GM10847 (cell line): Measurements from ENCODE around the gene BICC1.

Source experiments
- POLR2A ChIP-seq: IDR thresholded peaks from 2 replicates; pipeline ENCODE4 v1.6.1; 2011; ENCODE audit not compliant: insufficient read length; ENCODE audit errors: extremely low read depth

BICC1 gene

DNA sequence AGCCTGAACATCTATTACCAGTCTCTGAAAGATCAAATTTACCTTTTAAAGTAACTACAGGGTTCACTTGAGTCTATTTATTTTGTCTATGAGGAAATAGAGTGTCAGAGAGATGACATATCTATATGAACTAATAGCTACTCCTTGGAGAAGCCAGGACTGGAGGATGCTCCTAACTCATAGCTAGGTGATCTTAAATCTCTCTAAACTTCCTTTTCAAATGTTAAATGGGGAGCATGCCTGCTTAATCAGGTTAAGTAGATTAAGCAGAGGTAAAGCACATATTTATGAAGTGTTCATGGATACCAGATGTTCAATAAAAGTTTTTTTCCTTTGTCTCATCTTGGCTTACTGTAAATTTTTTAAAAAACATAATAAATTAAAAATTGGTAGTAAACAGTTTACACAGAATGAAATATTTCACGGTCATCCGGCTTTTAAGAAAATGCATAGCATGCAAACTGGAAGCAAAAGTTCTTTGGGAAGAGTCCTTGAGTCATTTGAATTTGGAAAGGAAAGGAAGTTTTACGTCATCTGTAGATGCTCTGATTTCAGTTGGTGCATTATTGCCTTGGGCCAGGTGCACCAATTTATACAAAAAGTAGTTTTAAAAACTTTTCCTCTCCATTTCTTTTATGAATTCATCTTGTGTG lies 155.1 kb downstream of the BICC1 start:
- no peak for TF ChIP-seq POLR2A

DNA sequence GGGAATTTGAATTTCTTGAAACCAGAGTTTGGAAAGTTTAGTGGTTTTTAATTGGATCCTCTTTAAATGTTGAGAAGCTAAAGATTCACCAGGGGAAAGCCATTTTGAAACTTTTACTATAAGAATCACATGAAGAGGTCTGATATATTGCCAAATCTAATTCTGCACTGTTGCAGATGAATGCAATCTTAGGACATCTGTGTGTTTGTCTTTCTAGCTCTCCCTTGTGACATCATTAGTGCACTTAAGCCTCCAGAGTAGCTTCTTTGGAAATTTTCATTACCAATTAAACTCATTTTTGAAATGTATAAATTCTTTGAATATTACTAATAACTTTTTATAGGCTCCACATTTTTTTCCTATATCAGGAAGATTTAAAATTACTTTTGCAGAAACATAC lies 160.2 kb downstream of the BICC1 start:
- TF ChIP-seq POLR2A: no peak

DNA sequence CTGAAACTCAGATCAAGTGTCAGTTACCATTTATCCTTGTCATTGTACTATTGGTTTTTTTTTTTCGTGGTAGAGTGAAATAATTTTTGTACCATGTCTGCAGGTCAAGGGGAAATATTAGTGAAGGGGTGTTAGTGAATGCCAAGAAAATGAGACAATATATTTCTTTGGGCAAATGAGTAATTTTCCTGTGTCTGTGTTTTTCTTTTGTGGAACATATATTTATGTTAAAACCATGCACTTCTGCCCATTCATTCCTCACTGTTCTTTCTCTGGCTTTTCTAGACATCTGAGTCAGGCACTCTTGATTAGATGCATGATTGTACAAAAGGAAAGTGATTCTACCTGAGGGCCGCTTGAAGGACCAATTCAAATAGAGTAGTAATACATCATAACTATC lies 161.6 kb downstream of the BICC1 start:
- TF ChIP-seq POLR2A: no peak

DNA sequence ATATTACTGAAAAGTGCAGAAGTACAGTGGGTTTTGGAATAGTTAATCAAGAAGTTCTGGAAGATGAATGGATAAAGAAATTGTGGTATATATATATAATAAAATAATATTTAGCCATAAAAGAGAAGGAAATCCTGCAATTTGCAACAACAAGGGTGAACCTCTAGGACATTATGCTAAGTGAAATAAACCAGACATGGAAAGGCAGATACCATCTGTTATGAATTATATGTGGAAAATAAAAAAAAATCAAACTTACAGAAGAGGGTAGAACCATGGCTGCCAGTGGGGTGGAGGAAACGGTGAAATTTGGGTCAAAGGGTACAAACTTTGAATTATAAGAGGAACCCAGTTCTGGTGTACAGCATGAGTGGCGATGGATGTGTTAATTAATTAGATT lies 162.6 kb downstream of the BICC1 start:
- TF ChIP-seq POLR2A: no peak

DNA sequence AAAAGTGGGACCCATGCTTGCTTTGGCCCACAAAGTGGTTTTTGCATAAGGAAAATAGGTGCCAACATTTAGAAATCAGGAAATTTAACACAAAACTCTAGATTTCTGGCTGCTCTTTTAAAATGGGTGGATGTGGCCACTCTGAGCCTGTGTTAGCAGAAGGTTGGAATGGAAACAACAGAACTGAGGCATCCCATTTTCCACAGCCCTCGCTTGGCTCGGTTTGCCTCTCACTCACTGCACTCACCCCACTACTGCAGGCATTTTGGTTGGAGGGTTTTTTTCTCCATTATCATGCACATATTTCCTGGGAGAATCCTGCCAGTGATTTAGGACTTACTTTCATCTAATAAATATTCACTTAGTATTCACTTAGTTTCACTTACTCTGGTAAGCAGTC lies 178.9 kb downstream of the BICC1 start:
- no peak for TF ChIP-seq POLR2A

DNA sequence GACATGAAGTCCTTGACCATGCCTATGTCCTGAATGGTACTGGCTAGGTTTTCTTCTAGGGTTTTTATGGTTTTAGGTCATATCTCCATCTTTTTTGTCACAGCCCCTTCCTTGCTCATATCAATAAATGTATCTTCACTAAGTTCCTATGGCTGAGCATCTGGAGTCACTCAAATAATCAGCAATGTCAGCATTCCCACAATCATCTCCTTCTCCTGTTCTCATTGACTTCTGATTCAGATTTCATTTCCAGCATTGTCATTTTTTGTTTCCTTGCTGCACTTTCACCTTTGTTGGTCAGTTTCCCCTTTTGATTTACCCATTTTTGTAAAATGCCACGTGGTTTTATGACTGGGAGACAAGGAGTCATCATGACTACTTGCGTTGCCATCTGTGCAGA lies 181.2 kb downstream of the BICC1 start:
- TF ChIP-seq POLR2A: no peak

DNA sequence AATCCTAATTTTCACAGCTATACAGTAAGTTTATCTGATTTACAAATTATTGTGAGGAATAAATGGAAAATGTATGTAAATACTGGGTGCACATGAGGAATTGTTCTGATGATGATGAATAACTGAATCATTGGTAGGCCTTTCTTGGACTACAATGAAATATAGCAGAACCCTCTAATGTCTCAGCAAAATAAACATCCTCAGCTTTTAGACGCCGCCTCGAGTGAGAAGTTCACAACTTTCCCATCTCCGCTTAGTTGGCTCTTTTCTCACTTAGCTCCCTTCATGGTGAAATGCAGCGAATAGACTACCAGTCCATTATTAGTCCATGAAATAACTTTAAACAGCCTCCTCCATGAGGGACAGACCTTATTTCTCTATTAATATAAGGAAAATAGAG lies 182.3 kb downstream of the BICC1 start:
- no peak for TF ChIP-seq POLR2A

DNA sequence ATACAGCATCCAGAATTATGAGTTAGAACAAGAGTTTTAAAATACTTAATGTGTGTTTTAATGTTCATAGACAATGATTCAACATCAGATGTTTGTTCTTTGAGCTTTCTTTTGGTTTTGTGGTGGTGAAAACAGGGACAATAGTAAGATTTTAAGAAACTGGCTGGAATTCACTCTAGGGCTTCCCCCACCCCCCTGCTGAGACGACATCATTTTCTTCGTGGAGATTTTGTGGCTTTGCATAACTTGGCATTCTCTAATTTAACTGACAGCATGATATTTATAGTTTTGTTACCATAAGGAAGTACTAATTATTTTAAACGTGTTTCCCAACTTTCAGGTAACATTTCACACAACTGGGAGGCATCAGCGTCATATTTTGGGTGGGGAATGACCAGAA lies 184.1 kb downstream of the BICC1 start:
- TF ChIP-seq POLR2A: no peak

DNA sequence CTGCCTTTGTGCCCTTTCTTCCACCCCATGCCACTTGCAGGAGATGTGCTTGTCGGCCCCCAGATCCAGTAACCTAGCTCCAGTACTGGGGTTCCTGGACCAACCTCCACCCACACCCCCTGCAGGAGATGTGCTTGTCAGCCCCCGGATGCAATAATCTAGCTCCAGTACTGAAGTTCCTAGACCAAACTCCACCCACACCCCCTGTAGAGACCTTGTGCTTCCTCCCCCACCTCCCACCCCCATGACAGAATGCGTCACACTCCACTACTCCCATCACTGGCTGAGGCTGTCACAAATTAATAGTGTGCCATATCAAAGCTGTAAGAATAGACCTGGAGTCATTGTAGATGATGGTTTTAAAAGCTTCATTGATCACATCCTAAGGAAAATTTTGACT lies 185.0 kb downstream of the BICC1 start:
- TF ChIP-seq POLR2A: no peak

DNA sequence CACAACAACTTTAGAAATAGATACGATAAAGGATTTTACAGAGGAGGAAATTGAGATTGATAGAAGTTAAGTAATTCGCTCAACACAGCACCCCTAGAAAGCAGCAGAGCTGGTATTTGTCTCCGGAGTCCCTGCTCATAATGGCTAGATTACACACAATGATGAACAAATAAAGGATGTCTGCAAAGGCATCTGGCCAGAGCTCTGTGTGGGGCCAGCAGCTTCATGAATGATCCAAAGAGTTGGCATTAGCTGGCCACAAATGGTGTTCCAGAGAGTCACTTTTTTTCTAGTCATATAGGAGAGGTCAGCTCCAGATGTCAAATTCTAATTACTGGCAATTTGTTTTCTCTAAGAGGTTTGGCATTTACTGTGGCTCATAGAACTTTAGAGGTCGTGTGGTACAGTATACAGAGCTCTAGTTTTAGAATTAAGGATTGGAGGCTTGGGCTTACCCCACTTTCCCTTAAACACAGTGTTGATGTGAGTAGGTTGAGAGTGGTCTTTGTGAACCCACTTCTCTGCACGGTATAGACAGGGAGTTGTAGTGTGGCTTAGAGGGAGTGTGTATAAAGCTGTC lies 186.2 kb downstream of the BICC1 start:
- no peak for TF ChIP-seq POLR2A

DNA sequence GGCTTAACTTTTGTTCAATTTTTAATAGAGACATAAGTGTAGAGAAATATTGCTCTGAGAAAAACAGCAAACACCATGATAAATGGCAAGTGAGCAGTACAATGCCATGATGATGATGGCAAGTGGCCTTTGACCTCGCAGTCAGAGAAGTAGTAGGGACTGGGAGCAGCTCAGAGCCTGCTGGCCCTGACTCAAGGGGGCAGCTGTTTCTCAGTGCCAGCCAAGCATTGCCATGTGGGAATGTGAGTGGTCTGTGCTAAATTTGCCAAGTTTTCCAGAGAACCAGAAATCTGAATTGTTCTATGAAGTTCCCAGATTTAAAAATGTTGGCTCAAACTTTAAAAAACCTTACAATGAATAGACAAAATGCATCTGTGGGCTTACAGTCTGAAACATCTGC lies 187.9 kb downstream of the BICC1 start:
- no peak for TF ChIP-seq POLR2A

DNA sequence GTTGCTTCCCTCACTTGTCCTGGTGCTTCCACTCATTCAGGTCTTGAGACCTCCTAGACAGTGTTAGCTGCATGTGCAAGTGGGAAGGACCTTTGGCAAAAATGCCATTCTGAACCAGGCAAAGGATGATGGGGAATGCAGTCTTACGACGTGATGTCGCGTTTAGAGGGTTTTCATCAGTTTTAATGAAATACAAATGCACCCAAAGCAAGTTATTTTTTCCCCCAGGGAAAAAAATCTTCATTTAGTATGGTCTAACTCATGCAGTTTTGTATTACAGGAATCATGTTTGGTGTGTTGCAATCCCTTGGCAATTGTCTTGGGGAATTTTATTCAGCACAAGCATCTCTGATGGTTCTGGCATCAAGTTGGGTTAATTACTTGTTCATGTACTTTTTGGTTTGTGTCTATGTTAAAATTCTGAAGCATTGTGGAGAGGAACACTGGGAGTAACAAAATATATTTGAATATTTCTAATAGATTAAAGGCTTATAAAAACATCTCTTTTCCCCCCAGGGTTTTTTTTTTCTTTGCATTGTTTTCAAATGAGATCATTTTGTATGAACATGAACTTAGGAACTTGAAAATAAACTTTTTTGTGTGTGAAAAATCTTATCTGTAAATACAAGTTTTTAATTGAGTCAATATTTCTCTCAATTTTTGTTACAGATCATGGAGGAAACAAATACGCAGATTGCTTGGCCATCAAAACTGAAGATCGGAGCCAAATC lies 188.9 kb downstream of the BICC1 start:
- TF ChIP-seq POLR2A: no peak

DNA sequence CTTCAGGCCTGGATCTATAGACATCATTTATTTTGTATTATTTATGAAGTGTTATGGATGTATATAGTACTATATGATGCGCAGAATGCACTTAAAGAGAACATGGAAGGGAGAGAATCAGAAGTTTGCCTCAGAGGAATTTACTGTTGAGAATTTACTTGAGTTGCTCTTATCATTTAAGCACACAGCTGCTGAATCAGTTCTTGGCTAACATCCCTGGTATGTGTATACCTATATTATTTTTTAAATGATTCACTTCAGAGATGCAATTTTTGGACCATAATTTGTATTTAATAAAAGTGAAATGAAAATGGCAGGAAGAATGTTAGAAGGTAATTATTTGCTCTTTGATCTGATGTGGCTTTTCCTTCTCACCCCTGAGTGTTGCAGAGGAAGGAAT lies 191.6 kb downstream of the BICC1 start:
- TF ChIP-seq POLR2A: no peak

DNA sequence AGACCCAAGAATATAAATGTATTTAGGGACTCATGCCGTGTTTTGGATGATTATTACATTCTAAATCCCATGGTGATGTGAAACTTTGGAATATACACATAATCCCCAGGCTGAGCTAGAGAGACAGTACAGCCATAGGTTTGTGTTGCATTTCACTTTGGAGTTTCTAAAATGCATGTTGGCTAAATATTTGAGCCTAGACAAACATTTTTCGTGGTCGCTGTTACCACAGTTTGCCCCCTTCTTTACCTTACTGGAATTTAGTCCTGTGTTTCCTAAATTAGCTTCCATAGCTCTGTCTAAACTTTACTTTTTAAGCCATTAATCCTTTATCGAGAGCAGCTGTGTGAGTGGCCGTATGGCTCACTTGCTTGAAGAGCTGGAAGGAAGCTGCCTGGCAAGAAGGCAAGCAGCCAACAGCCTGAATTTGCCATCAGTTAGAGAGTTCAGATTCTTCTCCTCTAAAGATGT lies 192.0 kb downstream of the BICC1 start:
- TF ChIP-seq POLR2A: no peak

DNA sequence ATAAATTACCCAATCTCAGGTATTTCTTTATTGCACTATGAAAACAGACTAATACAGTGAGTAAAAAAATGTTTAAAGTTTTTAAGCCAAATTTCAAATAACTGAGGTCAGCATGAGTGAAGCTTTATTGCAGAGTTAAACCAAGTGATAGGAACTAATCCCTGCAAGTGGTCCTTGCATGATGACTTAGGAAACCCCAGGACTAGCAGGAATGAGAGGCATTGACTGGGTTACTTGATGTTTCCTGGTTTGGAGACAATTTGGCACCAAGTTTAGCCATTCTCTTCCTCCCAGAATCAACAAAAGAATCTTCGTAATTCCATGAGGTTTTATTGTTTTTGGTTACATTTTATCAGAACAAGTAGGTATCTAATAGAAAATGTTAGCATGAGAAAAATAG lies 194.2 kb downstream of the BICC1 start:
- no peak for TF ChIP-seq POLR2A

DNA sequence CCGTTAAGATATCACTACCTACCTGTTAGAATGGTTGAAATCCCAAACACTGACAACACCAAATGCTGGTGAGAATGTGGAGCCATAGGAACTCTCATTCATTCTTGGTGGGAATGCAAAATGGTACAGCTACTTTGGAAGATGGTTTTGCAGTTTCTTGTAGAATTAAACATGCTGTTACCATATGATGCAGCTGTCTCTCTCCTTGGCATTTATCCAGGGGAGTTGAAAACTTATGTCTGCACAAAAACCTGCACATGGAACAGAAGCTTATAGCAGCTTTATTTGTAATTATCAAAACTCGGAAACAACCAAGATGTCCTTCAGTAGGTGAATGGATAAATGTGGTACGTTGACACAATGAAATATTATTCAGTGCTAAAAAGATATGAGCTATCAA lies 199.5 kb downstream of the BICC1 start:
- no peak for TF ChIP-seq POLR2A
